Epithelial cell of esophagus (primary cell): ENCODE measurements around the gene ZNF853.

Source experiments
- DNase-seq: peaks from one replicate; pipeline ENCODE4 v3.0.0; 2010; ENCODE audit warnings: low read depth
- H3K4me3 ChIP-seq: 2 replicates; pipeline ENCODE4 v1.5.1; 2011; ENCODE audit warnings: mild to moderate bottlenecking, low read length, control low read depth
- TF ChIP-seq, protein P1 (sequence below): IDR thresholded peaks from 2 replicates; pipeline ENCODE4 v1.5.1; 2011; ENCODE audit warnings: low read depth, mild to moderate bottlenecking, low read length, control low read depth, inconsistent platforms; ENCODE audit not compliant: insufficient read depth; ENCODE audit errors: missing control alignments

The ZNF853 gene

DNA sequence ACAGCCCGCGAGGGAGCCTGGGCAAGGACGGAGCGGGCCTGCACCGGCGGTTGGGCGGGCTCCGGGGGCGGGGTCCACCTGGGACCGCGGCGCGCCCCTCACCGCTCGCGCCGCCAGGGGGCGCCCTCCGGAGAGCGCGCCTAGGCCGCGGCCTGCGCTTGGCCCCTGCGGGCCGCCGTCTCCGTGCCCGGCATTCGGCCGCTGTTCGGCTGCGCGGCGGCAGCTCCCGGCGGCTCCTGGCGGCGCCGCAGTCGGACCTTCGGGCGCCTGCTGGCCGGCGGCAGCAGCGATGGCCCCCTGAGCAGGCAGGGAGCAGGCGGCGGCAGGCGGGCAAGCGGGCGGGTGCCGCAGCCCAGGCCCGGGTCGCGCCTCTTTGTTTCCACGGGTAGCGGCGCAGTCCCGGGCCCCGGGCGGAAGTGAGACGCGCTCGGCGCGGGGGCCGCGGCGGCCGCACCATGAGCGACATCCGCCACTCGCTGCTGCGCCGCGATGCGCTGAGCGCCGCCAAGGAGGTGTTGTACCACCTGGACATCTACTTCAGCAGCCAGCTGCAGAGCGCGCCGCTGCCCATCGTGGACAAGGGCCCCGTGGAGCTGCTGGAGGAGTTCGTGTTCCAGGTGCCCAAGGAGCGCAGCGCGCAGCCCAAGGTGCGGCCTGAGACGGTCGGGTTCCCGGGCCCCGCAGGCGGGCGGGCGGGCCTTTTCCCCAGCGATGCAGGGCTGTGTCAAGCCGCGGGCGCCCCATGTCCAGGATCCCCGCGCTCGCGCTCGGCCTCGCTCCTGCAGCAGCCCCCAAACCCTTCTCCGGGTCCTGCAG lies 25.4 kb upstream of the ZNF853 start, which contains the start of gene INTS15:
Gene INTS15, plus strand, starts transcription at position 193 of the 816 bp plus-strand sequence. Its CDS starts 263 bp downstream, at position 456.
- TF ChIP-seq, protein P1, sequence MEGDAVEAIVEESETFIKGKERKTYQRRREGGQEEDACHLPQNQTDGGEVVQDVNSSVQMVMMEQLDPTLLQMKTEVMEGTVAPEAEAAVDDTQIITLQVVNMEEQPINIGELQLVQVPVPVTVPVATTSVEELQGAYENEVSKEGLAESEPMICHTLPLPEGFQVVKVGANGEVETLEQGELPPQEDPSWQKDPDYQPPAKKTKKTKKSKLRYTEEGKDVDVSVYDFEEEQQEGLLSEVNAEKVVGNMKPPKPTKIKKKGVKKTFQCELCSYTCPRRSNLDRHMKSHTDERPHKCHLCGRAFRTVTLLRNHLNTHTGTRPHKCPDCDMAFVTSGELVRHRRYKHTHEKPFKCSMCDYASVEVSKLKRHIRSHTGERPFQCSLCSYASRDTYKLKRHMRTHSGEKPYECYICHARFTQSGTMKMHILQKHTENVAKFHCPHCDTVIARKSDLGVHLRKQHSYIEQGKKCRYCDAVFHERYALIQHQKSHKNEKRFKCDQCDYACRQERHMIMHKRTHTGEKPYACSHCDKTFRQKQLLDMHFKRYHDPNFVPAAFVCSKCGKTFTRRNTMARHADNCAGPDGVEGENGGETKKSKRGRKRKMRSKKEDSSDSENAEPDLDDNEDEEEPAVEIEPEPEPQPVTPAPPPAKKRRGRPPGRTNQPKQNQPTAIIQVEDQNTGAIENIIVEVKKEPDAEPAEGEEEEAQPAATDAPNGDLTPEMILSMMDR, result peak; percentile 26
- H3K4me3 ChIP-seq, result peak within 1 kb of the TSS; percentile 74
- DNase-seq, result peak; percentile 85

DNA sequence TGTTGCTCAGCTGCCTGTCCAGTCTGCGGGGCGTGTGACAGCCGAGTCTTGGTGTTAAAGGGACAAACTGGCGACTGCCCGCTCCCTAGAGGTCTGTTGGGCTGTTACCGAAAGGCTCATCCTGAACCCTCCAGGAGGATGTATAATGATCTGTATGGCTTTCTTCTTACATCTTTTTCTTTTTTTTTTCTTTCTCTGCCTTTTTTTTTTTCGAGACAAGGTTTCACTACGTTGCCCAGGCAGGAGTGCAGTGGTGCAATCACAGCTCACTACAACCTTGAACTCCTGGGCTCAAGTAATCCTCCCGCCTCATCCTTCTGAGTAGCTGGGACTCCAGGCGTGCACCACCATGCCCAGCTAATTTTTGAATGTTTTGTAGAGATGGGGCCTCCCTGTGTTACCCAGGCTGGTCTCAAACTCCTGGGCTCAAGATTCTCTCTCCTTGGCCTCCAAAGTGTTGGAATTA lies 24.7 kb upstream of the ZNF853 start:
- TF ChIP-seq, protein P1, result no peak

DNA sequence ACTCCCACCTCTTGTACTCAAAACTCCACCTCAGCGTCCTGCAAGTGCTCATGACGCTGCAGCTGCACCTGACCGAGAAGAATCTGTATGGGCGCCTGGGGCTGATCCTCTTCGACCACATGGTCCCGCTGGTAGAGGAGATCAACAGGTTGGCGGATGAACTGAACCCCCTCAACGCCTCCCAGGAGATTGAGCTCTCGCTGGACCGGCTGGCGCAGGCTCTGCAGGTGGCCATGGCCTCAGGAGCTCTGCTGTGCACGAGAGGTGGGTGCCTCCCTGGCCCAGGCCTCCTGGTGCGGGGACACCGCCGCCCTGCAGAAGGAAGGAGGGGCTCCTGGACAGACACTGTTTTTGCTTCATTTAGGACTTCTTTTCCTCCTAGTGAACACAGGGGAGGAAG lies 15.3 kb upstream of the ZNF853 start:
- DNase-seq, result no peak
- no peak overlapping the region for H3K4me3 ChIP-seq
- TF ChIP-seq, protein P1, result no peak

More for the DNA sequence above, 24.7 kb upstream of the ZNF853 start:
- peak overlapping the region; percentile 74 for H3K4me3 ChIP-seq
- peak; percentile 27 for DNase-seq

GRCh38 chr7:6604458-6604857 lies 11.0 kb upstream of the ZNF853 start:
- DNase-seq, result no peak
- no peak overlapping the region for H3K4me3 ChIP-seq
- TF ChIP-seq, protein P1, result no peak

- no peak overlapping the region for H3K4me3 ChIP-seq
- TF ChIP-seq, protein P1, result no peak
- no peak for DNase-seq
These were observed 8.4 kb upstream of the ZNF853 start for GRCh38 chr7:6606866-6607583.

DNA sequence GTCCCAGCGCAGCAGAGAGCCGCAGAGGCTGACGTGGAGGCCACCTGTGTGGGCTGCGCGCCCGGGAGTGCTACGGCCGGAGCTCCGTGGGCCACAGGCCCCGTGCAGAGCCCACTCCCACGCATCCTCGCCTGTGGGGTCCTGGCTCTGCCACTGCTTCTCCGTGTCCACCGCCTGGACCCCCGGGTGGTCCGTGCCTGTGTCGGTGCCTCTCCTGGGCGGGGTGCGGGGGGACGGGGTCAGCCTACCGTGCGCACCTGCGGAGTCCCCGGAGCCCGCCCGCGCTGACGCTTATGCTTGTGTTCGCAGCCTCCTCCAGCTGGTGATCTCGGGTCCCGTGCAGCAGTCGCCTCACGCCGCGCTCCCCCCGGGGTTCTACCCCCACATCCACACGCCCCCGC lies 7.8 kb upstream of the ZNF853 start:
- TF ChIP-seq, protein P1, result no peak
- no peak overlapping the region for H3K4me3 ChIP-seq
- DNase-seq, result no peak

- TF ChIP-seq, protein P1, result no peak
- no peak overlapping the region for H3K4me3 ChIP-seq
These were observed 7.3 kb upstream of the ZNF853 start for GRCh38 chr7:6608081-6608480.

More at GRCh38 chr7:6608081-6608480, 7.3 kb upstream of the ZNF853 start:
- DNase-seq, result no peak
